NCI-H2081 (cell line): Measurements from ENCODE around the gene POMZP3.
"Not testable (repeated sequence)": the region's sequence is repeated elsewhere in the genome, so short reads cannot be mapped to it uniquely, and the experiment has no call there.

Experiments
- DNase-seq, 2 experiments: peaks; one replicate each; lab custom pipeline; 2025; lab: John Stamatoyannopoulos, UW

The POMZP3 gene

GRCh38 chr7:76626989-76627642 is at the start of gene POMZP3:
TSS of gene POMZP3 (minus strand) at chr7:76627279. CDS start at chr7:76626064, 1,215 bp downstream.
- not testable (repeated sequence) for DNase-seq

GRCh38 chr7:76675783-76676182 is 48.7 kb upstream of the POMZP3 start:
- DNase-seq: not testable (repeated sequence)

GRCh38 chr7:76673346-76673745 is 46.3 kb upstream of the POMZP3 start:
- peak in 1 of 2 experiments; percentile 22 for DNase-seq

- DNase-seq: not testable (repeated sequence)
Observed at GRCh38 chr7:76659212-76659611, 32.1 kb upstream of the POMZP3 start.

- not testable (repeated sequence) for DNase-seq
Observed at GRCh38 chr7:76656425-76656824, 29.3 kb upstream of the POMZP3 start.

- not testable (repeated sequence) for DNase-seq
Observed at GRCh38 chr7:76642620-76643019, 15.5 kb upstream of the POMZP3 start.

GRCh38 chr7:76637061-76637691 is 10.1 kb upstream of the POMZP3 start:
- DNase-seq: not testable (repeated sequence)

- DNase-seq: not testable (repeated sequence)
Observed at GRCh38 chr7:76626581-76626980, 498 bp downstream of the POMZP3 start.

- not testable (repeated sequence) for DNase-seq
Observed at GRCh38 chr7:76619439-76620190, 7.5 kb downstream of the POMZP3 start.

- not testable (repeated sequence) for DNase-seq
Observed at GRCh38 chr7:76613783-76614182, 13.3 kb downstream of the POMZP3 start.

- not testable (repeated sequence) for DNase-seq
Observed at GRCh38 chr7:76612232-76612631, 14.8 kb downstream of the POMZP3 start.

- DNase-seq: not testable (repeated sequence)
Observed at GRCh38 chr7:76609864-76610263, 17.2 kb downstream of the POMZP3 start.

- DNase-seq: not testable (repeated sequence)
Observed at GRCh38 chr7:76608469-76608868, 18.6 kb downstream of the POMZP3 start.

GRCh38 chr7:76606027-76606426 is 21.1 kb downstream of the POMZP3 start:
- DNase-seq: peak; percentile 18 to 65

- not testable (repeated sequence) for DNase-seq
Observed at GRCh38 chr7:76600650-76601049, 26.4 kb downstream of the POMZP3 start.

GRCh38 chr7:76600116-76600482 is 27.0 kb downstream of the POMZP3 start:
- not testable (repeated sequence) for DNase-seq

- DNase-seq: not testable (repeated sequence)
Observed at GRCh38 chr7:76598590-76599264, 28.4 kb downstream of the POMZP3 start.

GRCh38 chr7:76597288-76597687 is 29.8 kb downstream of the POMZP3 start:
- DNase-seq: not testable (repeated sequence)

GRCh38 chr7:76592694-76593093 is 34.4 kb downstream of the POMZP3 start:
- not testable (repeated sequence) for DNase-seq

GRCh38 chr7:76591602-76592304 is 35.3 kb downstream of the POMZP3 start:
- DNase-seq: not testable (repeated sequence)

GRCh38 chr7:76591033-76591432 is 36.0 kb downstream of the POMZP3 start:
- DNase-seq: not testable (repeated sequence)
